Stimulated activated memory B cell treated with anti-CD40 and anti-IgM and Interleukin-4, amounts not matched to agents 10 μg/mL and 1 μg/mL and 100 μg/mL, for 72 hours (primary cell): ENCODE measurements around the gene PHF19.
A peak's percentile ranks its signal among the peaks of the same experiment; 100 is the strongest.

Source experiments
- ATAC-seq: fragments of 150-1000 bp; cut with Tn5 transposase; 2 replicates; pipeline ENCODE4 v1.10.0; 2021
- H3K27ac Mint-ChIP-seq: one replicate; pipeline ENCODE4 v1.8.0; 2022; ENCODE audit warnings: mild to moderate bottlenecking, mixed read lengths
- H3K27me3 Mint-ChIP-seq: one replicate; pipeline ENCODE4 v1.8.0; 2022; ENCODE audit warnings: mixed read lengths
- H3K36me3 Mint-ChIP-seq: one replicate; pipeline ENCODE4 v1.8.0; 2022; ENCODE audit warnings: mixed read lengths
- H3K4me1 Mint-ChIP-seq: one replicate; pipeline ENCODE4 v1.8.0; 2022; ENCODE audit warnings: mixed read lengths
- H3K4me3 Mint-ChIP-seq: one replicate; pipeline ENCODE4 v1.8.0; 2022; ENCODE audit warnings: mild to moderate bottlenecking, moderate library complexity, mixed read lengths
- H3K9me3 Mint-ChIP-seq: one replicate; pipeline ENCODE4 v1.8.0; 2022; ENCODE audit warnings: mixed read lengths

PHF19 gene

GRCh38 chr9:120916991-120917880 lies 40.2 kb upstream of the PHF19 start:
- Mint-ChIP-seq H3K4me3 (peak overlapping the region; percentile 34), H3K9me3 (peaks cover 2% of the 10 kb centered on the region), H3K4me1 (peaks cover 87% of the 10 kb centered on the region)

GRCh38 chr9:120916588-120916987 lies 39.6 kb upstream of the PHF19 start:
- no peaks in the 10 kb centered on the region for H3K27me3 Mint-ChIP-seq
- no peak for ATAC-seq
- peak overlapping the region; percentile 32 for H3K27ac Mint-ChIP-seq
- H3K36me3 Mint-ChIP-seq = peaks cover 96% of the 10 kb centered on the region
- peaks cover 2% of the 10 kb centered on the region for H3K9me3 Mint-ChIP-seq
- peak overlapping the region; percentile 34 for H3K4me3 Mint-ChIP-seq
- peaks cover 87% of the 10 kb centered on the region for H3K4me1 Mint-ChIP-seq

More at GRCh38 chr9:120916991-120917880, 40.2 kb upstream of the PHF19 start:
- Mint-ChIP-seq H3K27me3 (no peaks in the 10 kb centered on the region), H3K36me3 (peaks cover 96% of the 10 kb centered on the region), H3K27ac (peak overlapping the region; percentile 32)
- no peak for ATAC-seq

GRCh38 chr9:120915854-120916470 lies 39.0 kb upstream of the PHF19 start:
- peak overlapping the region; percentile 32 for H3K27ac Mint-ChIP-seq
- peaks cover 96% of the 10 kb centered on the region for H3K36me3 Mint-ChIP-seq

GRCh38 chr9:120914953-120915352 lies 38.0 kb upstream of the PHF19 start:
- H3K27me3 Mint-ChIP-seq = no peaks in the 10 kb centered on the region
- H3K9me3 Mint-ChIP-seq = peaks cover 2% of the 10 kb centered on the region
- no peak for ATAC-seq
- H3K27ac Mint-ChIP-seq = peak overlapping the region; percentile 30
- H3K4me1 Mint-ChIP-seq = peaks cover 85% of the 10 kb centered on the region
- H3K36me3 Mint-ChIP-seq = peaks cover 96% of the 10 kb centered on the region
- H3K4me3 Mint-ChIP-seq = no peak overlapping the region

More at GRCh38 chr9:120915854-120916470, 39.0 kb upstream of the PHF19 start:
- Mint-ChIP-seq H3K4me1 (peaks cover 87% of the 10 kb centered on the region), H3K9me3 (peaks cover 2% of the 10 kb centered on the region), H3K27me3 (no peaks in the 10 kb centered on the region), H3K4me3 (peak overlapping the region; percentile 18)
- ATAC-seq = peak; percentile 55

- Mint-ChIP-seq H3K27me3 (no peaks in the 10 kb centered on the region), H3K4me3 (no peak overlapping the region), H3K27ac (peak overlapping the region; percentile 30)
Observed at GRCh38 chr9:120914396-120914795, 37.4 kb upstream of the PHF19 start.

GRCh38 chr9:120913647-120914264 lies 36.8 kb upstream of the PHF19 start:
- no peak overlapping the region for H3K4me3 Mint-ChIP-seq
- H3K27me3 Mint-ChIP-seq = no peaks in the 10 kb centered on the region
- ATAC-seq = no peak
- H3K9me3 Mint-ChIP-seq = peaks cover 2% of the 10 kb centered on the region
- peaks cover 96% of the 10 kb centered on the region for H3K36me3 Mint-ChIP-seq
- H3K27ac Mint-ChIP-seq = no peak overlapping the region
- peaks cover 83% of the 10 kb centered on the region for H3K4me1 Mint-ChIP-seq

More at GRCh38 chr9:120914396-120914795, 37.4 kb upstream of the PHF19 start:
- ATAC-seq = no peak
- peaks cover 84% of the 10 kb centered on the region for H3K4me1 Mint-ChIP-seq
- peaks cover 96% of the 10 kb centered on the region for H3K36me3 Mint-ChIP-seq
- peaks cover 2% of the 10 kb centered on the region for H3K9me3 Mint-ChIP-seq

GRCh38 chr9:120912958-120913646 lies 36.1 kb upstream of the PHF19 start:
- Mint-ChIP-seq H3K4me1 (peaks cover 78% of the 10 kb centered on the region), H3K27ac (peak overlapping the region; percentile 21), H3K9me3 (peaks cover 2% of the 10 kb centered on the region), H3K4me3 (no peak overlapping the region), H3K36me3 (peaks cover 93% of the 10 kb centered on the region), H3K27me3 (no peaks in the 10 kb centered on the region)
- no peak for ATAC-seq

GRCh38 chr9:120911295-120911837 lies 34.4 kb upstream of the PHF19 start:
- Mint-ChIP-seq H3K36me3 (peaks cover 94% of the 10 kb centered on the region), H3K27me3 (no peaks in the 10 kb centered on the region), H3K4me1 (peaks cover 80% of the 10 kb centered on the region), H3K4me3 (no peak overlapping the region), H3K27ac (peak overlapping the region; percentile 46), H3K9me3 (no peaks in the 10 kb centered on the region)
- ATAC-seq = no peak

- peaks cover 88% of the 10 kb centered on the region for H3K36me3 Mint-ChIP-seq
- ATAC-seq = no peak
- H3K4me3 Mint-ChIP-seq = no peak overlapping the region
- H3K27ac Mint-ChIP-seq = peak overlapping the region; percentile 46
- H3K9me3 Mint-ChIP-seq = no peaks in the 10 kb centered on the region
- H3K4me1 Mint-ChIP-seq = peaks cover 81% of the 10 kb centered on the region
- H3K27me3 Mint-ChIP-seq = no peaks in the 10 kb centered on the region
Observed at GRCh38 chr9:120910643-120911042, 33.7 kb upstream of the PHF19 start.

GRCh38 chr9:120909904-120910303 lies 32.9 kb upstream of the PHF19 start:
- Mint-ChIP-seq H3K4me1 (peaks cover 88% of the 10 kb centered on the region), H3K27me3 (no peaks in the 10 kb centered on the region), H3K36me3 (peaks cover 88% of the 10 kb centered on the region), H3K4me3 (no peak overlapping the region), H3K27ac (peak overlapping the region; percentile 17), H3K9me3 (no peaks in the 10 kb centered on the region)
- ATAC-seq = peak; percentile 59

GRCh38 chr9:120905315-120906164 lies 28.6 kb upstream of the PHF19 start:
- Mint-ChIP-seq H3K4me3 (no peak overlapping the region), H3K27ac (peak overlapping the region; percentile 78), H3K36me3 (peaks cover 70% of the 10 kb centered on the region), H3K9me3 (no peaks in the 10 kb centered on the region), H3K27me3 (no peaks in the 10 kb centered on the region), H3K4me1 (peaks cover 86% of the 10 kb centered on the region)
- peak; percentile 59 for ATAC-seq

GRCh38 chr9:120904978-120905301 lies 28.0 kb upstream of the PHF19 start:
- no peak overlapping the region for H3K4me3 Mint-ChIP-seq
- peaks cover 88% of the 10 kb centered on the region for H3K4me1 Mint-ChIP-seq
- ATAC-seq = no peak
- peak overlapping the region; percentile 78 for H3K27ac Mint-ChIP-seq
- peaks cover 71% of the 10 kb centered on the region for H3K36me3 Mint-ChIP-seq
- no peaks in the 10 kb centered on the region for H3K27me3 Mint-ChIP-seq
- H3K9me3 Mint-ChIP-seq = no peaks in the 10 kb centered on the region

- no peak overlapping the region for H3K4me3 Mint-ChIP-seq
- peak; percentile 78 for ATAC-seq
- H3K27me3 Mint-ChIP-seq = no peaks in the 10 kb centered on the region
- H3K36me3 Mint-ChIP-seq = peaks cover 65% of the 10 kb centered on the region
- peaks cover 86% of the 10 kb centered on the region for H3K4me1 Mint-ChIP-seq
- peak overlapping the region; percentile 78 for H3K27ac Mint-ChIP-seq
- no peaks in the 10 kb centered on the region for H3K9me3 Mint-ChIP-seq
Observed at GRCh38 chr9:120904061-120904977, 27.3 kb upstream of the PHF19 start.
